Hematopoietic multipotent progenitor cell treated with erythropoietin and hydrocortisone succinate and interleukin-3 and kit ligand, for 4 days (in vitro differentiated cells): ENCODE measurements around the gene CER1.
"Not testable (repeated sequence)": the region's sequence is repeated elsewhere in the genome, so short reads cannot be mapped to it uniquely, and the experiment has no call there.

Experiments
- DNase-seq: peaks from one replicate; pipeline ENCODE4 v3.0.0-alpha.2; 2015

Gene CER1

DNA sequence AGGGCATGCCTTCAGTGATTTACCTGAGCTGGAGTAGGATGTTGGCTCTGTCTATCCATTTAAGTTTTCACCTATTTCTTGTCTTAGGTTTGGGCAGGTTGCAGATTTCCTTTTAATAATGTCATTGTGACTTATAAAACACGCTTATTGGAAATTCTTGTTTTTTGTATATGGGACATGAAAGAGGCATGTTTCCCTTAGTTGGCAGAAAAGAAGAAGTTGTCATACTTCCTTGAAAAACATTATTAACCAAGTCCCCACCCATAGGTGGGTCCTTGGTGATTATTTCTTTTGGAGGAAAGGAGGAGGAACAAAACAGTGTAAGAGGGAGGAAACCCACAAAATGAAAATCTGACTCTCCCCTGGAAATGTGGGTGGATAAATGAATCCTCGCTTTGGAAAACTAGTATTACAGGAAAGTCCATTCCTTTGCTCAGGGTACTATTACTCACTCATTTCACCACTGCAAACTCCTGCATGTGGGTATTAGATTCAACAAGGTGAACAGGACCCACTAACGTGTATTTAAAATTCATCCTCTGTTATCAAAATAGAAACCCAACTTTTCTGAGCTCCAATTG, 9.3 kb downstream of the CER1 start:
- no peak for DNase-seq

DNA sequence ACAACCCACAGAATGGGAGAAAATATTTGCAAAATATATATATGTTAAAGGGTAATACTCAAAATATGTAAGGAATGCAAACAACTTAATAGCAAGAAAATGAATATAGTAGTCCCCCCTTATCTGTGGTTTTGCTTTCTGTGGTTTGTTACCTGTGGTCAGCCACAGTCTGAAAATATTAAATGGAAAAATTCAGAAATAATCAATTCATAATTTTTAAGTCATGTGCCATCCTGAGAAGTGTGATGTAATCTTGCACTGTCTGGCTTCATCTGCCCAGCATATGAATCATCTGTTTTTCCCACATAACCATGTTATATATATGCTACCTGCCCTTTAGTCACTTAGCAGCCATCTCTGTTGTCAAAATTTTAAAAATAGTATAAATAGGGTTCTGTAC, 11.7 kb downstream of the CER1 start:
- DNase-seq = no peak

DNA sequence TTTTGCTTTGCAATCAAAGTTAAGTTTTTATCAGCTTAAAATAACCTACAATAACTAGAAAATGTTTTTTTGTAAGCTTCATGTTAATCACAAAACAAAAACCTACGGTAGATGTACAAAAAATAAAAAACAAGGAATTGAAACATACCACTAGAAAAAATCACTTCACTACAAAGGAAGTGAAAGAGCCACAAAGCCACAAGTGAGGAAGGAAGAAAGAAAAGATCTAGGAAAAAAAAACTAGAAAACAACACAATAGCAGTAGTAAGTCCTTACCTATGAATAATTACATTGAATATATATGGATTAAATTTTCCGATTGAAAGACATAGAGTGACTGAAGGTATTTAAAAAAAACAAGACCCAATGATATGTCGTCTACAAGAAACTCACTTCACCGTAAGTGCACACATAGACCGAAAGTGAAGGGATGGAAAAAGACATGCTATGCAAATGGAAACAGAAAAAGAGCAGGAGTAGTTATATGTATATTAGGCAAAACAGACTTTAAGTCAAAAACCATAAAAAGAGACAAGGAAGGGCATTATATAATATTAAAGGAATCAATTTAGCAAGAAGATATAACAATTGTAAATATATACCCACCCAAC, 15.9 kb downstream of the CER1 start:
- no peak for DNase-seq

DNA sequence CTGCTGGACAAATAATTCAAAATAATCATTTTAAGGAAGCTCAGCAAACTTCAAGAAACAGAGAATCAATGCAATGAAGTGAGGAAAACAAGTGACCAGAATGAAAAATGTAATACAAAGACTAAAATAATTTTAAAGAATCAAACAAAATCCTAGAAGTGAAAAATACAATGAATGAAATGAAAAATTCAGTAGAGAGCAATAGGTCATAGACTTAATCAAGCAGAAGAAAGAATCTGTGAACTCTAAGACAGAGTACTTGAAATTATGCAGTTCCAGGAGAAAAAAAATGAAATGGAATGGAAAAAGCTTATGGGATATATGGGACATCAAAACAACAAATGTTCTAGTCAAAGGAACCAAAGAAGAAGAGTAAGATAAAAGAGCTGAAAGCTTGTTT, 17.5 kb downstream of the CER1 start:
- no peak for DNase-seq

DNA sequence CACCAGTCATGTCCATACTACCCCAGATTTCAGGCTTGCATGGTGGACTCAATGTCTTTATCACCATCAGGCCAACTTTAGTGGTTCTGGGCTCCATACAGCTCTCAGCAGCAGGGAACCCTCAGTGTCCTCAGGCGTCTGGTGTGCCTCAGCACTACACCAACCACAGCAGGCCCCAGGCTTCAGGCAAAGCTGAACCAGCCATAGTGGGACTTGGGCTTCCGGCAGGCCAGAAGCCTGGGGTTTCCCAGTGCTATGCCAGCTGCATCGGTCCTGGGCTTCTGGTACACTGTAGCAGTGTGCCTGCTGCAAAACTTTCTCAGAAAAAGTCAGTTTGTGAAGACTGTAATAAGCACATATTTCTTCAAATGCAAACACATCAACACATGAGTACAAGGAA, 18.3 kb downstream of the CER1 start:
- no peak for DNase-seq

DNA sequence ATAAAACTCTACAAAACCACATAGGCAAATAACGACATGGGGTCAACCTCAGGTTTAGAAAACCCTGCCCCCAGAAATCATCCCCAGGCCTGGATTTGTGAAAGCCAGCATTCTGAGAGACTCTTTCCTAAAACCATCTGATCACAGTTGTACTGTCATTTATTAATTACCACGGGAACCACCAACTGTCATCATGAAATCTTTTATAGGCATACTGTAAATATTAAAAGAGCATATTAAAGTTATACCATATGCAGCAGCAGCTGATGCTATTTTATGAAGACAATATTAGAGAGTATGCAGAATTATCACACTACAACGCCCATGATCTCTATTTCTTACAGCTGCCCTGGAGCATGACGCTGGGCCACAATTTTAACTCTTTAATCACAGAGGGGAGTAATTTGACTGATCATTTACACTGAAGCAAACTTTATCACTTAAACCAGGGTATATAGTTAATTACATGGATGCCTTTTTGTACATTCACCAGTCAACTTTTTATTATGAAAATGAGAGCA, 20.3 kb downstream of the CER1 start:
- no peak for DNase-seq

DNA sequence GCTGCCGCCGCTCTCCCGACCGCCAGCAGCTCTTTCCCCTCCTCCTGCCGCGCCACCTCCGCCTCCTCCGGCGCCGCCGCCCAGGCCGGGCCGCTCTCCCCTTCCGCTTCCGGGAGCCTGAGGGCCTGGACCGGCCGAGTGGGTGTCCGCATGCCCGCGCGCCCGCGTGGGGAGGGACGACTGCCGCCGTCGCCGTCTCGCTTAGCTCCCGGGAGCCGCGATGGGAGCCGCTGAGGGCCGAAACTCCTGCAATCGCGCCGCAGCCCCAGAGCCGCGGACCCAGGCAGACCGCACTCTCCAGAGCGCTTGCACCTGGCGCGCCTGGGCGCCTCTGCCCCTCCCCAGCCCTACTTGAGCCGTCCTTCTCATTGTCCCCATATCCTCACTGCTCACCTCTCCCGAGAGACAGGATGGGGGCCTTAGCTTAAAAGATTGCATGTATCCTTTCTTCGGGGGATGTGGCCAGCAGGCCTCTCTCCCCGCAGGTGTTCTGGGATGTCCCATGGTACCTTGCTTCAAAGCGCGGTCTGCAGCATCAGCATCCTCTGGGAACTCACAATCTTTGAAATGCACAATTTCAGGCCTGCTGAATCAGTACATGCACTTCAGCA, 29.2 kb downstream of the CER1 start, which contains the start of gene ZDHHC21:
ZDHHC21 (minus strand) TSS at position 182 of the 611 bp plus-strand sequence. CDS start 19,092 bp downstream, outside the sequence.
- DNase-seq = peak; percentile 87

DNA sequence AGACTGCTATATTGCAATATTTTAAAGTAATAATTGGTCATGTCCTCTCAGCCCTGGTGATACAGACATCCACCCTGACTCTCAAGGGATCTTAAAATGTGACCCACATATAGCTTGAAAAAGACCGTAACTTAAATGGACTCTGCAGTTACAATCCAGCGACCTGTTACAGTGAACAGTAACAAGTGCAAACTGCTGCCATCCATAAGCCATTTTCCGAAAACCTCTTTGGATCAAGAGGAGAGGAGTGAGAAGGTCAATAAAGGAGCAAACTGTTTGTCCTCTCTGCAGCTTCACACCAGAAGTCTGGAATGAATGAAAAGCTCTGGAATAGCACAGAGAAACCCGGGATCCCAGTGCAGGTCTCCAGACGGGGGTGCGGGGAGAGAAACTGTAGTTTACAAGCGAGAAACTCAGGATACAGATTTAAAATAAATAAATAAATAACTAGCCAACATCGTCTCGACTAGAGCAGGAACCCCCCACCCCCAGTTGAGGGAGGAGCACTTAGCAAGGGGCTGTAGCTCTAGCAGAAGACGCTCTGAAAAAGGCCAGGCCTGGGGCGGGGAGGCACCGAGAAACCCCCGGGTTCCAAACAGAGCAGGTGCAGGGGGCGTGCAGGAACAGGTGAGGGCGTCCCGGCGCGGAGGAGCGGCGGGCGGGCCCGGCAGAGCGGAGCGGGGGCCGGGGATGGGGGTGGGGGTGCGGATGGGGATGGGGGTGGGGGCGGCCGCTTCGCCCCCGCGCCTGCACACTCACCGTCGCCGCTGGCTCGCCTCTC, 29.9 kb downstream of the CER1 start:
- peak; percentile 48 for DNase-seq

DNA sequence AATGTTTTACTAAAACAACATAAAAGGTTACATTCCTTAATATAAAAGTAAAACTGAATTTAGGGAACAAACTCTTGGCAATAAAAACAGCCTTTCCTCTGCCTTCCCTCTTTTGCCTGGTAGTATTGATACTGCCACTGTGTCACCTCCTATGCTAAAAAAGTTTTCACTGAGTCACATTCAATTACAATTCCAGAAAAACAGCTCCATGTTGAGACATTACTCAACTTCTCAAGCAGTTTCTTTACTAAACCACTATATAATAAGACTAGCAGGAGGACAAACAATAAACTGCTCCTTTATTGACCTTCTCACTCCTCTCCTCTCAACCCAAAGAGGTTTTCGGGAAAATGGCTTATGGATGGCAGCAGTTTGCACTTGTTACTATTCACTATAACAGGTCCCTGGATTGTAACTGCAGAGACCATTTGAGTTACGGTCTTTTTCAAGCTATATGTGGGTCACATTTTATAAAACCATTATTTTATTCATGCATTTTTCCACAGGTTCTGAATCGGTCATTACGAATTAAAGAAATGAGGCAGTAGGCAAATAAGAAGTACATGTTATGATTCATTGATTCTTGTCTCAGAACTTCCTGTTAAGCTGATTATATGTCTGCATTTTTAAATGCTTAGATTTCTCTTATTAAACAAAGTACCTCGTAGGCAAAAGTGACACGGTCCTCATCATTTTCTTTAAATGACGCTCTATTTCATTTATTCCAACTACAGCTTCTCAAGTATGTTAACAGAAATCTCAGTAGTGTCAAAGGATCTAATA, 31.4 kb downstream of the CER1 start:
- DNase-seq = peak; percentile 7

DNA sequence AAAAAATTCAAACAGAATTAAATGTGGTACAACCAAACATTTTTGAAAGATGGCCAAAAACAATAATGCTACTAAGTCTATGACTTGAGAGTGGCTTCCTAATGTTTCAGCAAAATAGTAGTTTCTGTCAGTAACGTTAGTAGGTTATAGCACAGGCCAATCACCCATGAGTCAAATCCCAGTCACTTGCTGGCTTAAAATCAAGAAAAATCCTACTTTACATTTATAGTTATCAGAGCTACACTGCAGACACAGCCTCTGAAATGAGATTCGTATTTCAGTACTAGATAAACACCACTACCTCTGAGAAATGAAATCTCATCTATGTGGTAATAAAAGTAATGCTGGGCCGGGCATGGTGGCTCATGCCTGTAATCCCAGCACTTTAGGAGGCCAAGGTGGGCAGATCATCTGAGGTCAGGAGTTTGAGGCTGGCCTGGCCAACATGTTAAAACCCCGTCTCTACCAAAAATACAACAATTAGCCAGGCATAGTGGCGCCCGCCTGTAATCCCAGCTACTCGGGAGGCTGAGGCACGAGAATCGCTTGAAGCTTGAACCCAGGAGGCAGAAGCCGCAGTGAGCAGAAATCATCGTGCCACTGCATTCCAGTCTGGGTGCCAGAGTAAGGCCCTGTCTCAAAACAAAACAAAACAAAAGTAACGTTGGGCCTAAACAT, 35.4 kb downstream of the CER1 start:
- DNase-seq = no peak

DNA sequence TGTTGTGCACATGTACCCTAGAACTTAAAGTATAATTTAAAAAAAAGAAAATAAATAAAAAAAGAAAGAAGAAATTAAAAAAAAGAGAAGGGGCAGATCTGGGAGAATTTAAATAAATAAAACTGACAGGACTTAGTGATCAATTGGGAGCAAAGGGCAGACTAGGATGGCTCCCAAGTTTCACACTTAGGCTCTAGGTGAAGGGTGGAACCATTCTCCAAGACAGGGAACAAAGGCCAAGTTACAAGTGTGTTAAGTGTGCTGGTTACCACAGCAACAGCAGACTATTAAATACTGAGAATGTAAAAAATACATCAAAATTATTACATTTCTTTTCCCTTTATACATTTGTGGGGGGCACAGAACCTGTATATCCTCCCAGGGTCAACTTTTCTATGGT, 36.4 kb downstream of the CER1 start:
- DNase-seq = no peak

DNA sequence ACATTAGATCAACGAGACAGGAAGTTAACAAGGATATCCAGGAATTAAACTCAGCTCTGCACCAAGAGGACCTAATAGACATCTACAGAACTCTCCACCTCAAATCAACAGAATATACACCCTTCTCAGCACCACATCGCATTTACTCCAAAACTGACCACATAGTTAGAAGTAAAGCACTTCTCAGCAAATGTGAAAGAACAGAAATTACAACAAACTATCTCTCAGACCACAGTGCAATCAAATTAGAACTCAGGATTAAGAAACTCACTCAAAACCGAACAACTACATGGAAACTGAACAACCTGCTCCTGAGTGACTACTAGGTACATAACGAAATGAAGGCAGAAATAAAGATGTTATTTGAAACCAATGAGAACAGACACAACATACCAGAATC, 39.9 kb downstream of the CER1 start:
- DNase-seq = not testable (repeated sequence)

DNA sequence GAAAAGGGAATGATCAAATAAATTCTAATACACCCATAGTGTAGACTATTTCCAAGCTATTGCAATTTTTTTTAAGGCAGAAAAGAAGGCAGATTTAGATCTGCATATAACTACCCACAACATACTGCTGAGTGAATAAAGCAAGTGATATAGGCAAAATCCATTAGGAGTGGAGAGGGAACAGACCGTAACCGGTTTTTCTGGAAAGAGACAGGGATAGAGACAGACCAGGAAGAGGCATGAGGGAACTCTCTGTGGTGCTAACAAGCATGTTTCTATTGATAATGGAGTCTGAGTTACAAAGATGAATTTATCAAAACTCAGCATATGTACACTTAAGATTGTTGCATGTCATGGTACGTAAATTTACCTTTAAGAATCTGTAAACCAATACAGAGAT, 43.8 kb downstream of the CER1 start:
- DNase-seq = no peak

DNA sequence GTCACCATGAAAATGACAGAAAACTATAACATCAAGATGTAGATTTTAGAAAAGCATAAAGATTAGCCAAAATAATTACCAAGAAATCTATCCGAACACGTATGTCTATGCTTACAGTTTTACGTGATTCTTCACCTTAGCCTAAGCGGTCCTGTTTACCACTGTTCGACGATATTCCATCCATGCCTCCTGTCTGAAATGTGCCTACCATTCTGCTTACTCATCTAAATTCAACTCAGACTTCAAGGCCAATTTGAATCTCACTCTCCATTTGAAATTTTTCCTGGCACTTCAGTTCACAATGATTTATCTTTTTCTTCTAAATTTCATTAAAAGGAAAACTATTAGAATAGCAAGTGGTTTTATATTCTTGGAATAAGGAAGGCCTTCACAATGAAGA, 44.7 kb downstream of the CER1 start:
- DNase-seq = no peak

DNA sequence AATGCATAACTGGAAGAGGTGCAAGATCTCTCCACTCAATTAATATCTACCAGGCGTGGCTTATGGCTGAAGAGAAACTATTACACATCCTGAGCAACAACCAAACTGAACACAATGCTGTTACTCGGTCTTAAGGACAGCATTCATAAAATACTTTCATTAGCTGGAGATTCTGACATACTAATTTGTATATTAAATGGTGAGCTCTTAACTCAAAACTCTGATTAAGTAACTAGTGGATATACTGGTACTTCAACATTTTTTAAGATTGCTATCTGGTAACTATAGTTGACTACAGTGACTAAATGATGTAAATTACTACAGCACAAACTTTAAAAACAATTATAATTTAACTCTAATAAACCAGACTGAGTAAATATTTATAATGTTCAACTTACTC, 45.1 kb downstream of the CER1 start:
- no peak for DNase-seq

DNA sequence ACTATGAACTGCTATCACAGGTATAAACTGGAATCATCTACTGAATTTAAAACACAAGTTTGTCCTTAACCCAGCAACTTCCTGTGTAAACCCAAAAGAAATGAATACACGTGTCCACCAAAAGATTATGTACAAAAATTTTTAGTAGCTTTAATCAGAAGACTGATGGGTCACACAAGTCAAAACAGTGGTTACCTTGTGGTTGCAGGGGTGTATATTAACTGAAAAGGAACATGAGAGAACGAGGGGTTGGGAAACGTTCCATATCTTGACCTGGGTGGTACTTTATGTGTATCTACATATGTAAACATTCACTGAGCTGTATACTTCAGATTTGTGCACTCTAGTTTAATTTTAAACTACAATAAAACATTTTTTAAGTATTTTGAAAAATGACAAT, 47.9 kb downstream of the CER1 start:
- DNase-seq = peak; percentile 41

DNA sequence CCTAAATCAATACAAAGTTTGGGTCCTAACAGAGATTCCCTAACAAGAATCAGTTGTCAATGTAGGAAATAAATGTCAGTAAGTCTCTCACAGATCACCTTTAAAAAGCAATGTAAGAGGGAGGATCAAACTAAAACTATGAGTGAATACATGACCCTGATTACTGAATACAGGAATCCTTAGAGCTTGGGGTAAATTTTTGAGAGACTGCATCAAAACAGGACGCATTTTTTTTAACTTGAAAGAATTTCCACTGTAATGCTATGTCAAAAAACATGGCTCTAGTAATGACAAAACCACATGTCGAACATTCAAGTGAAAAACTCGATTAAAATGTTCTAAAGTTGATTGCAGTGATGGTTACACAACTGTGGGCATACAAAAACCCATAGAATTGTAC, 51.2 kb downstream of the CER1 start:
- no peak for DNase-seq

DNA sequence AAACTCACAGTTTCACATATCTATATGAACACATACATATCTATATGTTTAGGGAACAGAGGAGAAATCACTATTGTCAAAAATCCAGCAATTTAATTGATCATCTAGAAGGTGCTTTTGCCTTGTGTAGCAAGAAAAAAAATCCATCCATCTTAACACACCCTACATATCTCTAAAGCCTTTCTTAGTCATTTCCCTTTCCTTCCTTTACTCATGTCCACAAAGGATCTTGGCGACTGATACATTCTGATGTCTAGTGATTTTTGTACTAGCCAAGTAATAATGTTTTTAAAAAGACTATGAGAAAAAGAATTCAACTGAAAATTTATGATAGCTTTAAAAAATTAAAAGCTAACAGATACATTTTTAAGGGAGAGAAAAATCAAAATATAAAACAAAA, 51.8 kb downstream of the CER1 start:
- peak; percentile 21 for DNase-seq
